ENCODE data around the gene UBXN2A.

UBXN2A gene

GRCh38 chr2:23939987-23940717 lies at the start of gene UBXN2A:
Gene UBXN2A, plus strand, starts transcription at chr2:23940463. Its CDS starts 17,852 bp downstream, at chr2:23958315.
- no peak for FAIRE-seq

- FAIRE-seq = no peak
Measured at GRCh38 chr2:23900133-23900532, 40.1 kb upstream of the UBXN2A start.

DNA sequence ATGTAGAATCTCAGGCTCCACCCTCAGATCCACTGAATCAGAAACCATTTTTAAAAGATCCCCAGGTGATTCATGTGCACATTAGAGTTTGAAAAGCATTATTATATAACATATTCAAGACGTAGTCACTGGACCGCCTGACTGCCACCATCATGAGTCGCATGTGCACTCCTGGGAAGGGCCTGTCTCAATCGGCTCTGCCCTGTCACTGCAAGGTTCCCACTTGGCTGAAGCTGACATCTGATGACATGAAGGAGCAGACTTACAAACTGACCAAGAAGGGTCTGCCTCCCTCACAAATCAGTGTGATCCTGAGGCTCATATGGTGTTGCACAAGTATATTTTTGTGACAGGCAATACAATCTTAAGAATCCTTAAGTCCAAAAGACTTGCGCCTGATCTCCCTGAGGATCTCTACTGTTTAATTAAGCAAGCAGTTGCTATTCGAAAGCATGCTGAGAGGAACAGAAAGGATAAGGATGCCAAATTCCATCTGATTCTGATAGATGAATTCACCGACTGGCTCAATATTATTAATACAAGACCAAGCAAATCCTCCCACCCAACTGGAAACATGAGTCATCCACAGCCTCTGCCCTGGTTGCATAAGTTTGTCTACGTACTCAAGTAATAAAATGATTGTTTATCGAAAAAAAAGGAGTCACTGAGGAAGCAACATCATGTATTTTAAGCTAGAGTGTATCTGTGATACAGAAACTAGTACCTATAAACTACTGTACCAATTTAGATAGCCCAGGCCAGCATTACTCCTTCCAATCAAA lies 39.5 kb upstream of the UBXN2A start:
- no peak for FAIRE-seq

- no peak for FAIRE-seq
Measured at GRCh38 chr2:23901966-23902846, 38.1 kb upstream of the UBXN2A start.

DNA sequence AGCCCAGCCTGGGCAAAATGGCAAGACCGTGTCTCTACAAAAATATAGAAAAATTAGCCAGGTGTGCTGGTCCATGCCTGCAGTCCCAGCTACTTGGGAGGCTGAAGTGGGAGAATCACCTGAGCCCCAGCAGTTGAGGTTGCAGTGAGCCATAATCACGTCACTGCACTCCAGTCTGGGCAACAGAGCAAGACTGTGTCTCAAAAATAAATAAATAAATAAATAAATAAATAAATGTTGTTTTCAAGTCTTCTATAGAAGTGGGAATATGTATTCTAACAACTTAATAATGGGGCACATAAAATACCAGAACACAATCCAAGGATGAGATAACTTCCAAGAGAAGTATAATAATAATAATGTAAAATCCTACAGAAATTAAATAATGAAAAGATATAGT lies 37.2 kb upstream of the UBXN2A start:
- FAIRE-seq = no peak

DNA sequence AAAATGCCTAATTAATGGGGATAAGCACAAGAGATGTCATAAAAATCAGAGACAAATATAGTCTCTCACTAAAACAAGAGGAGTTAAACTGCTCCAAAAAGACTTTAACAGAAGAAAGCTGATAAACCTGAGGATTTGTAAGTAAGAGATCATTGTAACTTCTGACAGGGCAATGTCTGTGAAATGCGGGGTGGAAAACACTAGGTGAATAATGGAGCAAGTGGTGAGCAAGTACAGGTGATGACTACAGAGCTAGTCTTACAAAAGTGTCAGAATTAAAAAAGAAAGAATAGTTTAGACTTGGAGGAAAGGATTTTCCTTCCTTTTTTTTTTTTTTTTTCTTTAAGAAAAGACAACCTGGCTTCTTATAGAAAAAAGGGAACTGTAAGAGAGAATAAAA lies 36.0 kb upstream of the UBXN2A start:
- peak; percentile 15 for FAIRE-seq

DNA sequence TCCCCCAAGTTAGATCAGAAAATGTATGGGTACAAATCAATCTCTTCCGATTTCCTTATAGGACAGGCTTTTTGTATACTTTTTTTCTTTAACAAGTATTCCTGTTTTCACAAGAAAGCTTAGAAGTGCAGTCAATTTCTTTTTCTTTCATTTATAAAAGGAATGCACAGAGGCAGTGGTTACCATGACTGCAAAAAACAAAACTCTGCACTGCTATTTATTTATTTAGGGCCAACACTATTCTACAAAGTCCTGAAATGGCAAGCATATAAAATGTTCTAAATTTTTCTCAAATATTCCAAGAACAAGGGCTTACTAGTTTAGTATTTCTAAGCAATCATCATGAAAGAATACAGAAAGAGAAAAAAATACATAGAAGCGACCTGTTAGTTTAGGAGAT lies 35.6 kb upstream of the UBXN2A start:
- no peak for FAIRE-seq

- no peak for FAIRE-seq
Measured at GRCh38 chr2:23905155-23905554, 35.1 kb upstream of the UBXN2A start.

DNA sequence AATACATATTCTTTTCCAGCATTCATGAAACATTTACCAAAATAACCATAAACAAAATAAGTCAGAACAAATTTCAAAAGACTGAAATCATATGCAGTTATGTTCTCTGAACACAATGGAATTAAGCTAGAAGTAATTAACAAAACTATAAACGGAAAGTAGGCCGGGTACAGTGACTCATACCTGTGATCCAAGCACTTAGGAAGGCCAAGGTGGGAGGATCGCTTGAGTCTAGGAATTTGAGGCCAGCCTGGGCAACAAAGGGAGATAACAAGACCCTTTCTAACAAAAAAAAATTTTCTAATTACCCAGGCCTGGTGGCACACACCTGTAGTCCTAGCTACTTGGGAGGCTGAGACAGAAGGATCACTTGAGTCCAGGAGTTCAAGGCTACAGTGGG lies 28.2 kb upstream of the UBXN2A start:
- no peak for FAIRE-seq

DNA sequence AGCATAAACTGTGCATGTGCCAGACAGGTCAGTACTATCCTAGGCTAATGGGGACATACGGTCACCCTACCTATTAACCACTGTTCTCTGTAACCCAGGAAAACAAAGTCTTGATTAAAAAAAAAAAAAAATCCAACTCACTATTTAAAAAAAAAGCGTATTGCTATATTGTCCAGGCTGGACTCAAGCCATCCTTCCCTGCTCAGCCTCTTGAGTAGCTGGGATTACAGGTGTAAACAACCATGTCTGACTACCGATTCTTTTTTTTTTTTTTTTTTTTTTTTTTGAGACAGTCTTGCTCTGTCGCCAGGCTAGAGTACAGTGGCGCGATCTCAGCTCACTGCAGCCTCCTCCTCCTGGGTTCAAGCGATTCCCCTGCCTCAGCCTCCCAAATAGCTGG lies 24.9 kb upstream of the UBXN2A start:
- FAIRE-seq = no peak

DNA sequence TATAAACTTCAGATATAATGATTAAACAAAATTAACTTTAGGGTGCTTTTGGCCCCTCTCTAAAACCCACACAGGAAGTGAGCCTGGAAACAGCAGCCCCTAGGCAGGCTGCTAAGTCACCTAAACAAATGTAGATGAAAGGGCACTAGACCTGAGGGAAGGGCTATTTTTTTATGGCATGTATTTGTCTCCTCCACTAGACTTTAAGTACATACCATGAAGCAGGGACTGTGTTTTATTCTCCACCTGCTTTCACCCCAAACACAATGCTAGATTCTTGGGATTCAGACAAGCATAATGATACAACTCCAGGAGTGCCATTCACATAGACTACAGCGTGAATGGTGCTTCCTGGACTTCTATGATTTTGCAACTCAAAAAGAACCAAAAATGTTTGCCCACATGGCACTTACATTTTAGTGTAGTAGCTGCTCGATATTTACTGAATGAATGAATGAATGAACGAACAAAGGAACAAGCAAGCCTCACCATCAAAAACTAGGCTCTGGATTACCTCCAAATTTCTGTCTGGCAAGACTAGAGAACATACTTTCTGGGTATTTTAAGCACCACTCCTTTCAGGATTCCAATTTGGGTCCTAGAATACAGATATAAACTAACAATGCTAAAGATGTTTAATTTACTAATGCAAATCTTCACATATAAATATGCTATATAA lies 23.4 kb upstream of the UBXN2A start:
- no peak for FAIRE-seq

GRCh38 chr2:23918837-23919489 lies 21.3 kb upstream of the UBXN2A start:
- FAIRE-seq = no peak

DNA sequence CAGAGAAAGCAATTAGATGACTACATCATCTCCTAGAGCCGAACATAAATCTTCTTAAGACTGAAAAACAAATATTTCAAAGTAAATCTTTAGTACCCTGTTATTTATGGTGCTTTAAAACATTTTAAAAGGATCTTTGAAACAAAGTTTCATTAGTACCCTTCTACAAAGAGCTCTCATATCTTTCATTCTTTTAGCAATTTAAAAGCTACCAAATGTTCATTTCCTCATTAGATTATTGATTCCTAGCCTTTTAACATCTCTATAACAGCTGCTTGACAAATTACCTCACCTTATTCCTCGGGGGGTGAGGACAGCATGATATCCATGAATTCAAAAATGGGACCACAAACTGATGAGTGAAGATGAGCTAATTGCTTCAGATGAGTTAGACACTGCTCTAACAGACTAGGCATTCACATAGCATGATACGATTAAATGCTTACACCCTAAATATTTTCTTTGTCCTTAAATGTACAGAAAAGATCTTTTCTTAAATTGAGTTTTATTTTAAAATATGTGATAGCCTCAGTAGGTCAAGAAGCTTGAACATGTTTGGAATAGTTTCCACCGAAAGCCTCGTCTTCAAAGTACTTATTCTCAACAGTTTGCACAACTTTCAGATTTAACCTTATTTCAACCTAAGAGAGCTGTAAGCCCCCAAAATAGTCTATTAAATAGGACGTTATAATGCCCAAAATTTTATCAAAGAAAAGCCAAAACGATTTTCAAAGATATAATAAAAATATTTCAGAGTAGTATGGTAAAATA lies 15.5 kb upstream of the UBXN2A start:
- no peak for FAIRE-seq

DNA sequence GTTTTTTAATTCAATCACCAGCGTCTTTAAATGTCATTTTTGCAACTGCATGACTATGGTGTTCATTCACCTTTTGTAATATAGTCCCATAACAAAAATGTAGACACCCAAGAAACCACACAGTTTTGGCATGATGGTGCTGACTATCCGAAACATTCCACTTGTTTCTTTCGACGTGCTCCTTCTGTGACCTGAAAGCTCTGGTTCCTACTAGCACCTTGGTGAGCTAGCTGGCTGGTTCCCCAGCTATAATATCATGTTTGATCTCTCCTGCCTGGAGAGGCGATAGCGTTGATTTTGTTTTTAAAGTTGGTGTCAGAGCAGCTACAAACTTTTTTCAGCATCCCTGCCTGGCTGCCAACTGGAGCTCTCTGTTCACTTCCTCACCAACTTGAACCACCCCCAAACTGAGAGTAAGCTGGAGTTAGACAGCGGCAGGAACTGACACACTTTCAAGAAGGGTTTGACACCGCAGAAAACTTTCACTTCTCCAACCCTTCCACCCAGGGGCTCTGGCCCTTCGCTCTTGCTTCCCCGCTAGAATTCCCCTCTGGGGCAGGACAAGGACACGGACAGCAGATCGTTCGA lies 14.5 kb upstream of the UBXN2A start:
- FAIRE-seq = no peak

GRCh38 chr2:23926290-23926749 lies 13.9 kb upstream of the UBXN2A start:
- no peak for FAIRE-seq

- FAIRE-seq = no peak
Measured at GRCh38 chr2:23926750-23927571, 13.3 kb upstream of the UBXN2A start, which contains the start of gene ATAD2B. Gene ATAD2B, minus strand, starts transcription at chr2:23927123. Its CDS starts 353 bp downstream, at chr2:23926770.

- FAIRE-seq = no peak
Measured at GRCh38 chr2:23934259-23934658, 6.0 kb upstream of the UBXN2A start.

GRCh38 chr2:23940718-23941620 lies 706 bp downstream of the UBXN2A start:
- no peak for FAIRE-seq

DNA sequence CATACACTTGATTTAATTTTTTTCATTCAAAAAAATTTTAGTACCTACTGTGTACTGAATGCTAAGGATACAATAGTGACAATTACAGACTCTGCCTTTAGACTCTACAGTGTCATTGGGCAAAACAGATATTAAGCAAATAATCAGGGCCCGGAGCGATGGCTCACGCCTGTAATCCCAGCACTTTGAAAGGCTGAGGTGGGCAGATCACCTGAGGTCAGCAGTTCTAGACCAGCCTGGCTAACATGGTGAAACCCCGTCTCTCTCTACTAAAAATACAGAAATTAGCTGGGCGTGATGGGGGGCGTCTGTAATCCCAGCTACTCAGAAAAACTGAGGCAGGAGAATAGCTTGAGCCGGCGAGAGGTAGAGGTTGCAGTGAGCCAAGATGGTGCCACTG lies 1.4 kb downstream of the UBXN2A start:
- no peak for FAIRE-seq
